GM23338 (cell line): ENCODE results near the gene SLC4A2. TPM values are rescaled to one million over a fixed set of nuclear protein-coding genes. Genes with fewer than 3 reads are reported as not detected.

Experiments
- ATAC-seq: fragments of 200-7000 bp; cut with Tn5 transposase; 3 replicates; pipeline ENCODE4 v1.9.1; 2020
- DNase-seq: peaks from one replicate; pipeline ENCODE4 v3.0.0-alpha.2; 2015; ENCODE audit warnings: low spot score
- H2AFZ ChIP-seq: fragments of 200-600 bp; sonication (generic); 2 replicates; pipeline ENCODE4 v1.8.0; 2016; ENCODE audit warnings: antibody characterized with exemption, mild to moderate bottlenecking, moderate library complexity
- H3F3A ChIP-seq: fragments of 200-600 bp; sonication (generic); replicated peaks from 2 replicates; pipeline ENCODE4 v1.8.0; 2017; ENCODE audit warnings: antibody characterized with exemption, mixed run types, low read depth
- H3K27ac ChIP-seq: fragments of 200-600 bp; sonication (generic); 2 replicates; pipeline ENCODE4 v1.6.1; 2016; ENCODE audit warnings: low read depth
- H3K27me3 ChIP-seq: fragments of 200-600 bp; sonication (generic); 2 replicates; pipeline ENCODE4 v1.8.0; 2016; ENCODE audit warnings: mild to moderate bottlenecking, mixed run types, moderate library complexity; ENCODE audit not compliant: insufficient read depth
- H3K36me3 ChIP-seq: fragments of 200-600 bp; sonication (generic); 2 replicates; pipeline ENCODE4 v1.8.0; 2016; ENCODE audit warnings: mild to moderate bottlenecking; ENCODE audit not compliant: insufficient read depth
- H3K4me1 ChIP-seq: fragments of 200-600 bp; sonication (generic); 2 replicates; pipeline ENCODE4 v1.8.0; 2016; ENCODE audit warnings: mild to moderate bottlenecking, moderate library complexity; ENCODE audit not compliant: insufficient read depth
- H3K4me2 ChIP-seq: fragments of 200-600 bp; sonication (generic); 2 replicates; pipeline ENCODE4 v1.7.1; 2017; ENCODE audit warnings: mixed run types
- H3K4me3 ChIP-seq: fragments of 200-600 bp; sonication (generic); 2 replicates; pipeline ENCODE4 v1.6.1; 2016; ENCODE audit warnings: mixed run types
- H3K79me2 ChIP-seq: fragments of 200-600 bp; sonication (generic); replicated peaks from 2 replicates; pipeline ENCODE4 v1.8.0; 2017; ENCODE audit warnings: mild to moderate bottlenecking; ENCODE audit not compliant: insufficient read depth
- H3K9me2 ChIP-seq: fragments of 200-600 bp; sonication (generic); 2 replicates; pipeline ENCODE4 v1.8.0; 2017; ENCODE audit not compliant: insufficient read depth
- H4K20me1 ChIP-seq: fragments of 200-600 bp; sonication (generic); replicated peaks from 2 replicates; pipeline ENCODE4 v1.8.0; 2017; ENCODE audit warnings: mild to moderate bottlenecking; ENCODE audit not compliant: insufficient read depth
- H3K27ac Mint-ChIP-seq: 2 replicates; pipeline ENCODE4 v1.8.0; 2020; ENCODE audit warnings: inconsistent platforms, mild to moderate bottlenecking, moderate library complexity, mixed read lengths
- H3K27me3 Mint-ChIP-seq: 3 replicates; pipeline ENCODE4 v1.8.0; 2022; ENCODE audit warnings: low read depth, mild to moderate bottlenecking, moderate library complexity, mixed read lengths, inconsistent platforms; ENCODE audit not compliant: insufficient read depth, poor library complexity
- H3K36me3 Mint-ChIP-seq: 3 replicates; pipeline ENCODE4 v1.8.0; 2021; ENCODE audit warnings: low read depth, mild to moderate bottlenecking, inconsistent platforms, moderate library complexity, mixed read lengths
- H3K4me1 Mint-ChIP-seq: 3 replicates; pipeline ENCODE4 v1.8.0; 2020; ENCODE audit warnings: mild to moderate bottlenecking, inconsistent platforms, mixed read lengths
- H3K4me3 Mint-ChIP-seq: 3 replicates; pipeline ENCODE4 v1.8.0; 2021; ENCODE audit warnings: moderate library complexity, mild to moderate bottlenecking, inconsistent platforms, mixed read lengths
- H3K9me3 Mint-ChIP-seq: 3 replicates; pipeline ENCODE4 v1.8.0; 2020; ENCODE audit warnings: moderate library complexity, mild to moderate bottlenecking, inconsistent platforms, mixed read lengths
- CREB1 ChIP-seq: fragments of 250-450 bp; sonication (Bioruptor Pico); IDR thresholded peaks from 2 replicates; pipeline ENCODE4 v1.5.0; 2020; ENCODE audit warnings: low read depth, mild to moderate bottlenecking, moderate library complexity
- EZH2 ChIP-seq: fragments of 200-600 bp; sonication (generic); IDR thresholded peaks from one replicate; pipeline ENCODE4 v1.8.0; 2017; ENCODE audit warnings: antibody characterized with exemption, mild to moderate bottlenecking, low read depth; ENCODE audit not compliant: unreplicated experiment
- EZH2phosphoT487 ChIP-seq: fragments of 200-600 bp; sonication (generic); IDR thresholded peaks from one replicate; pipeline ENCODE4 v1.8.1; 2018; ENCODE audit warnings: antibody characterized with exemption; ENCODE audit not compliant: unreplicated experiment
- JUNB ChIP-seq: IDR thresholded peaks from one replicate; pipeline ENCODE4 v1.6.1; 2016; ENCODE audit warnings: antibody characterized with exemption; ENCODE audit not compliant: unreplicated experiment
- NANOG ChIP-seq: IDR thresholded peaks from 2 replicates; pipeline ENCODE4 v1.6.1; 2016; ENCODE audit warnings: antibody characterized with exemption, borderline replicate concordance
- POLR2AphosphoS5 ChIP-seq: IDR thresholded peaks from 2 replicates; pipeline ENCODE4 v1.6.1; 2016; ENCODE audit warnings: antibody characterized with exemption, low read depth
- STAT1 ChIP-seq: IDR thresholded peaks from one replicate; pipeline ENCODE4 v1.6.1; 2016; ENCODE audit warnings: antibody characterized with exemption; ENCODE audit not compliant: unreplicated experiment
- ZNF114 ChIP-seq: fragments of 250-450 bp; sonication (Bioruptor Pico); IDR thresholded peaks from 2 replicates; pipeline ENCODE4 v1.5.0; 2020; ENCODE audit warnings: mild to moderate bottlenecking, moderate library complexity
- ZNF331 ChIP-seq: fragments of 250-450 bp; sonication (Bioruptor Pico); IDR thresholded peaks from 2 replicates; pipeline ENCODE4 v1.5.0; 2020; ENCODE audit warnings: low read depth, mild to moderate bottlenecking, moderate library complexity
- polyA plus RNA-seq: library from polyadenylated mRNA; unstranded; fragments of >200 nt; fragmentation: Nextera tagmentation; extraction: Ambion mirVana; gene quantifications from 2 replicates; pipeline ENCODE4 v1.2.1, GENCODE V29; 2016
- total RNA-seq: library from RNA; depleted of rRNA; stranded (reverse); fragments of >200 nt; shearing (Covaris generic); gene quantifications from 2 replicates; pipeline ENCODE4 v1.2.3, GENCODE V29; 2014
- TF ChIP-seq, protein P1 (sequence below), 2 experiments: fragments of 200-600 bp in 1 of 2; sonication (generic) in 1 of 2; conservative IDR thresholded peaks; 2 replicates each; pipeline versions ENCODE4 v1.5.1 to v1.6.1; 2016 to 2017; ENCODE audit warnings: antibody characterized with exemption in 2 of 2, low read depth in 2 of 2, mild to moderate bottlenecking in 2 of 2, moderate library complexity in 1 of 2
- TF ChIP-seq, protein P2 (sequence below): IDR thresholded peaks from one replicate; pipeline ENCODE4 v1.6.1; 2018; ENCODE audit warnings: antibody characterized with exemption; ENCODE audit not compliant: unreplicated experiment

Gene SLC4A2
- total and polyA plus RNA-seq, 2 experiments from 2014 or later = 64.8 to 106 TPM

DNA sequence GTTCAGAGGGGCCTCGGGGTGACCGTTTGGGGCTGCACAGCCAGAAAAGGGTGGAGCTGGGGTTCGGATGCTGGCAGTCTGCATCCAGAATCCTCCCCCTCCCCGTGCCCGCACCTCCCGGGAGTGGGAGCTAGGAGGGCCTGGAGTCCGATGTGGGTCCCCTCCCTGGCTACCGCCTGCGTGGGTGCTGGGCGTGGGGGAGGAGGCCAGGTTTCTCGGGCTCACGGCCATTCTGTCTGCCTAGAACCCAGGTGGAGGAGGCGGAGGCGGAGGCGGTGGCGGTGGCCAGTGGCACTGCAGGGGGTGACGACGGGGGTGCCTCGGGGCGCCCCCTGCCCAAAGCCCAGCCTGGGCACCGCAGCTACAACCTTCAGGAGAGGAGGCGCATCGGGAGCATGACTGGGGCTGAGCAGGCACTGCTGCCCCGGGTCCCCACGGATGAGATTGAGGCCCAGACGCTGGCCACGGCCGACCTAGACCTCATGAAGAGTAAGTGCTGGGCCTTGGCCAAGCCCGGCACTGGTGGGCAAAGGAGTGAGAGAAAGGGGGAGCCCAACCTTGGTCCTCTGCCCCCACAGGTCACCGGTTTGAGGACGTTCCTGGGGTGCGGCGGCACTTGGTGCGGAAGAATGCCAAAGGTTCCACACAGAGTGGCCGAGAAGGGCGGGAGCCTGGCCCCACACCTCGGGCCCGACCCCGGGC lies 7.0 kb downstream of the SLC4A2 start (continued):
- TF ChIP-seq, protein P1, sequence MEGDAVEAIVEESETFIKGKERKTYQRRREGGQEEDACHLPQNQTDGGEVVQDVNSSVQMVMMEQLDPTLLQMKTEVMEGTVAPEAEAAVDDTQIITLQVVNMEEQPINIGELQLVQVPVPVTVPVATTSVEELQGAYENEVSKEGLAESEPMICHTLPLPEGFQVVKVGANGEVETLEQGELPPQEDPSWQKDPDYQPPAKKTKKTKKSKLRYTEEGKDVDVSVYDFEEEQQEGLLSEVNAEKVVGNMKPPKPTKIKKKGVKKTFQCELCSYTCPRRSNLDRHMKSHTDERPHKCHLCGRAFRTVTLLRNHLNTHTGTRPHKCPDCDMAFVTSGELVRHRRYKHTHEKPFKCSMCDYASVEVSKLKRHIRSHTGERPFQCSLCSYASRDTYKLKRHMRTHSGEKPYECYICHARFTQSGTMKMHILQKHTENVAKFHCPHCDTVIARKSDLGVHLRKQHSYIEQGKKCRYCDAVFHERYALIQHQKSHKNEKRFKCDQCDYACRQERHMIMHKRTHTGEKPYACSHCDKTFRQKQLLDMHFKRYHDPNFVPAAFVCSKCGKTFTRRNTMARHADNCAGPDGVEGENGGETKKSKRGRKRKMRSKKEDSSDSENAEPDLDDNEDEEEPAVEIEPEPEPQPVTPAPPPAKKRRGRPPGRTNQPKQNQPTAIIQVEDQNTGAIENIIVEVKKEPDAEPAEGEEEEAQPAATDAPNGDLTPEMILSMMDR (conservative IDR thresholded peaks at IDR 0.05; ENCODE audit: low read depth in 2 of 2) = no peak

DNA sequence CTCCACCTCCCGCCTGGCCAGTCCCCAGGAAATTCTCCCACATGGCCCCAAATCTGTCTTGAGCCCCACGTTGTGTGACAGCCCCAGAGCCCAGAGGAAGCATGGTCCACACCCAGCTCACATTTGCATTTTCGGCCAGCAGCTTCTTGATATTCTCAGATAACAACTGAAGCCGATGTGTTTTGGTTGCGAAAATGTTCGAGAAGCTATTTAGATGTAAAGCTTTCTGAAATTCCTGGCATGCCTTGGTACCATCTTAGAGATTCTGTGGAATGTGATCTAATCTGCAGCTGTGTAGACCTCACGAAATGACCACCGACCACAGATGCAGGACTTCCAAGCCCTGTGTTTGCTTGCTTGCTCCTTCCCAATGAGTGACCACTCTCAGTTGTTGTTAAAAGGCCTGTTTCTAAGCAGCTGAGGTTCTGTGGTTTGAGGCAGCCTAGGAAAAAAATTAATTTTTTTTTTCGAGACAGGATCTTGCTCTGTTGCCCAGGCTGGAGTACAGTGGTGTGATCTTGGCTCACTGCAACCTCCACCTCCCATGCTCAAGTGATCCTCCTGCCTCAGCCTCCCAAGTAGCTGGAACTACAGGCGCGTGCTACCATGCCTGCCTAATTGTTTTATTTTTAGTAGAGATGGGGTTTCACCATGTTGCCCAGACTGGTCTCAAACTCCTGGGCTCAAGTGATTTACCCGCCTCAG lies 8.8 kb downstream of the SLC4A2 start:
- H3K36me3 ChIP-seq = peaks cover 19% of the 10 kb centered on the region
- no peak for TF ChIP-seq JUNB
- TF ChIP-seq ZNF114 = no peak
- no peak for TF ChIP-seq STAT1
- TF ChIP-seq, protein P2, sequence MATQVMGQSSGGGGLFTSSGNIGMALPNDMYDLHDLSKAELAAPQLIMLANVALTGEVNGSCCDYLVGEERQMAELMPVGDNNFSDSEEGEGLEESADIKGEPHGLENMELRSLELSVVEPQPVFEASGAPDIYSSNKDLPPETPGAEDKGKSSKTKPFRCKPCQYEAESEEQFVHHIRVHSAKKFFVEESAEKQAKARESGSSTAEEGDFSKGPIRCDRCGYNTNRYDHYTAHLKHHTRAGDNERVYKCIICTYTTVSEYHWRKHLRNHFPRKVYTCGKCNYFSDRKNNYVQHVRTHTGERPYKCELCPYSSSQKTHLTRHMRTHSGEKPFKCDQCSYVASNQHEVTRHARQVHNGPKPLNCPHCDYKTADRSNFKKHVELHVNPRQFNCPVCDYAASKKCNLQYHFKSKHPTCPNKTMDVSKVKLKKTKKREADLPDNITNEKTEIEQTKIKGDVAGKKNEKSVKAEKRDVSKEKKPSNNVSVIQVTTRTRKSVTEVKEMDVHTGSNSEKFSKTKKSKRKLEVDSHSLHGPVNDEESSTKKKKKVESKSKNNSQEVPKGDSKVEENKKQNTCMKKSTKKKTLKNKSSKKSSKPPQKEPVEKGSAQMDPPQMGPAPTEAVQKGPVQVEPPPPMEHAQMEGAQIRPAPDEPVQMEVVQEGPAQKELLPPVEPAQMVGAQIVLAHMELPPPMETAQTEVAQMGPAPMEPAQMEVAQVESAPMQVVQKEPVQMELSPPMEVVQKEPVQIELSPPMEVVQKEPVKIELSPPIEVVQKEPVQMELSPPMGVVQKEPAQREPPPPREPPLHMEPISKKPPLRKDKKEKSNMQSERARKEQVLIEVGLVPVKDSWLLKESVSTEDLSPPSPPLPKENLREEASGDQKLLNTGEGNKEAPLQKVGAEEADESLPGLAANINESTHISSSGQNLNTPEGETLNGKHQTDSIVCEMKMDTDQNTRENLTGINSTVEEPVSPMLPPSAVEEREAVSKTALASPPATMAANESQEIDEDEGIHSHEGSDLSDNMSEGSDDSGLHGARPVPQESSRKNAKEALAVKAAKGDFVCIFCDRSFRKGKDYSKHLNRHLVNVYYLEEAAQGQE = no peak
- no peak for TF ChIP-seq CREB1 (CRISPR knock-in tag)
- no peak for TF ChIP-seq ZNF331 (CRISPR knock-in tag)
- no peak for TF ChIP-seq POLR2AphosphoS5
- no peak for TF ChIP-seq EZH2
- no peak for TF ChIP-seq NANOG
- TF ChIP-seq EZH2phosphoT487 = no peak
- Mint-ChIP-seq H3K27me3 (peaks cover 26% of the 10 kb centered on the region), H3K27ac (peak overlapping the region; percentile 82), H3K9me3 (no peaks in the 10 kb centered on the region), H3K4me3 (peak overlapping the region; percentile 22; the same call in 1 of the 3 replicates), H3K36me3 (peaks cover 62% of the 10 kb centered on the region), H3K4me1 (peaks cover 16% of the 10 kb centered on the region)
- no peaks in the 10 kb centered on the region; the same call in 1 of the 2 replicates for H4K20me1 ChIP-seq
- H2AFZ ChIP-seq = no peak overlapping the region
- peak overlapping the region; percentile 87 for H3K27ac ChIP-seq
- H3F3A ChIP-seq = 0 out of 2 replicates have a peak, but pooled peaks cover 5% of the 10 kb centered on the region
- H3K4me2 ChIP-seq = peak overlapping the region; percentile 48; the same call in 1 of the 2 replicates
- DNase-seq = peak; percentile 88
- peak; percentile 50 for ATAC-seq
- H3K4me3 ChIP-seq = 0 out of 2 replicates have a peak overlapping the region, but pooled peaks have one; percentile 27
- no peaks in the 10 kb centered on the region for H3K27me3 ChIP-seq
- peaks cover 8% of the 10 kb centered on the region for H3K79me2 ChIP-seq
- H3K9me2 ChIP-seq = no peaks in the 10 kb centered on the region
- peaks cover 13% of the 10 kb centered on the region for H3K4me1 ChIP-seq
